ENCODE measurements around the gene NUBP1. TPM values are rescaled to one million over a fixed set of nuclear protein-coding genes. Genes with fewer than 3 reads are reported as not detected.
"Not testable (repeated sequence)": the region's sequence is repeated elsewhere in the genome, so short reads cannot be mapped to it uniquely, and the experiment has no call there.

NUBP1 gene
- total RNA-seq, 2 donors from 2014 or later: 37.5 to 45.9 TPM

- Histone ChIP-seq H3K27ac (no peak overlapping the region), H3K36me3 (peaks cover 74% of the 10 kb centered on the region), H3K4me1 (peaks cover 0 to 10% of the 10 kb centered on the region in 2 donors), H3K9me3 (no peaks in the 10 kb centered on the region), H3K4me3 (no peak overlapping the region), H3K27me3 (no peaks in the 10 kb centered on the region)
- TF ChIP-seq, protein P1, sequence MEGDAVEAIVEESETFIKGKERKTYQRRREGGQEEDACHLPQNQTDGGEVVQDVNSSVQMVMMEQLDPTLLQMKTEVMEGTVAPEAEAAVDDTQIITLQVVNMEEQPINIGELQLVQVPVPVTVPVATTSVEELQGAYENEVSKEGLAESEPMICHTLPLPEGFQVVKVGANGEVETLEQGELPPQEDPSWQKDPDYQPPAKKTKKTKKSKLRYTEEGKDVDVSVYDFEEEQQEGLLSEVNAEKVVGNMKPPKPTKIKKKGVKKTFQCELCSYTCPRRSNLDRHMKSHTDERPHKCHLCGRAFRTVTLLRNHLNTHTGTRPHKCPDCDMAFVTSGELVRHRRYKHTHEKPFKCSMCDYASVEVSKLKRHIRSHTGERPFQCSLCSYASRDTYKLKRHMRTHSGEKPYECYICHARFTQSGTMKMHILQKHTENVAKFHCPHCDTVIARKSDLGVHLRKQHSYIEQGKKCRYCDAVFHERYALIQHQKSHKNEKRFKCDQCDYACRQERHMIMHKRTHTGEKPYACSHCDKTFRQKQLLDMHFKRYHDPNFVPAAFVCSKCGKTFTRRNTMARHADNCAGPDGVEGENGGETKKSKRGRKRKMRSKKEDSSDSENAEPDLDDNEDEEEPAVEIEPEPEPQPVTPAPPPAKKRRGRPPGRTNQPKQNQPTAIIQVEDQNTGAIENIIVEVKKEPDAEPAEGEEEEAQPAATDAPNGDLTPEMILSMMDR (IDR thresholded peaks at IDR 0.05): no peak
- no peak for DNase-seq (ENCODE audit: low spot score)
Measured at GRCh38 chr16:10763456-10763855, 19.8 kb downstream of the NUBP1 start.

DNA sequence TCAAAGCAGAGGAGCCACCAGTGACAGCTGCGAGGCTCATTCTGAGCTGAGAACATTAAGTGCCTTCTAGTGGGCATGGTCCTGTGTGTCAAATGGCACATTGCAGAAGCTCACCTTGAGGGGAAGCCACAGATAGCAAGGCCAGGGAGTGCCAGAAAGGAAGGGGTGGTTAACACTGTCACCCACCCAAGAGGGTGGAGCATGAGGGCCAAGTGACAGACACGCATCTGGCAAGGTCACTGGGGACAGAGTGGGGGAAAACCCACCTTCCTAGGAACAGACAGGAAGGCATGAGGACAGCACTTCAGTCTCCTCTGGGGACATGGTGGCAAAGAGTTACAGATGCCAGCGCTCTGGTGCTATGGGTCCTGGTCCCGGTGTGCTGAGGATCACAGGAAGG is 22.1 kb downstream of the NUBP1 start:
- Histone ChIP-seq H3K4me3 (no peak overlapping the region), H3K4me1 (peaks cover 0 to 10% of the 10 kb centered on the region in 2 donors), H3K9me3 (no peaks in the 10 kb centered on the region), H3K27ac (no peak overlapping the region), H3K27me3 (no peaks in the 10 kb centered on the region), H3K36me3 (peaks cover 64% of the 10 kb centered on the region)
- no peak for DNase-seq (ENCODE audit: low spot score)
- TF ChIP-seq, protein P1 (IDR thresholded peaks at IDR 0.05): no peak

DNA sequence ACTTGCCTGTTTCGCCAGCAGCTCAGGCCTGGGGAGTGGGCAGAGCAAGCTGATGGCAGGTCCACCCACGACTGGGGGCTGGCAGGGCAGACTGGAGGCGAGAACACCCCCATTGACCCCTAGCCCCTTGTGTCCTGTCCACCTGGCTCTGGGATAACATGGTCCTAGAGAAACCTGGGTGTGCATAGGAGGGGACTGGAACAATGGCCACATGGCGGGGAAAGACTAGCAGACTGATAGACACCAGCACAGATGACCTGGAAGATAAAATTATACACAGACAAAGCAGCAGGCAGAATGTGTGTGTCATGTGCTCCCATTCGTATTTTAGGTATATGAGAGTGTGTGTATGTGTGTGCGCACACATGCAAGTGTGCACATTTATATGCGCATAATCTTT is 23.5 kb downstream of the NUBP1 start:
- Histone ChIP-seq H3K36me3 (peaks cover 51% of the 10 kb centered on the region), H3K4me1 (peaks cover 0 to 10% of the 10 kb centered on the region in 2 donors), H3K27me3 (no peaks in the 10 kb centered on the region), H3K9me3 (no peaks in the 10 kb centered on the region), H3K27ac (no peak overlapping the region), H3K4me3 (no peak overlapping the region)
- no peak for DNase-seq (ENCODE audit: low spot score)
- TF ChIP-seq, protein P1 (IDR thresholded peaks at IDR 0.05): no peak

- TF ChIP-seq, protein P1 (IDR thresholded peaks at IDR 0.05): no peak
- Histone ChIP-seq H3K9me3 (no peaks in the 10 kb centered on the region), H3K27ac (no peak overlapping the region), H3K36me3 (peaks cover 28% of the 10 kb centered on the region), H3K27me3 (no peaks in the 10 kb centered on the region), H3K4me1 (peaks cover 0 to 10% of the 10 kb centered on the region in 2 donors), H3K4me3 (no peak overlapping the region)
- no peak for DNase-seq (ENCODE audit: low spot score)
Measured at GRCh38 chr16:10769381-10769780, 25.7 kb downstream of the NUBP1 start.

DNA sequence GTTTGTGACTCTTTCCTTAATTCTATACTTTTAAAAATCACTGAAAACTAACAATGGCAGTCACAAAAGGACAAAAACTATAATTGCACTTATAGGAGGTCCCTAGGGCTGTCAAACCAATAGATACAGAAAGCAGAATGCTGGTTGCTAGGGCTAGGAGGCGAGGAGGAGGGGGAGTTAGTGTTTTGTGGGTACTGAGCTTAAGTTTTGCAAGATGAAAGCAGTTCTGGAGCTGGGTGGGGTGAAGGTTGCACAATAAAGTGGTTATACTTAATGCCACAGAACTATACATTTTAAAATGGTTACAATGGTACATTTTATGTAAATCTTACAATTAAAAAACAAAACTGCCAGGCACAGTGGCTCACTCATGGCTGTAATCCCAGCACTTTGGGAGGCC is 27.3 kb downstream of the NUBP1 start:
- DNase-seq (ENCODE audit: low spot score): no peak
- TF ChIP-seq, protein P1 (IDR thresholded peaks at IDR 0.05): no peak
- Histone ChIP-seq H3K27me3 (no peaks in the 10 kb centered on the region), H3K36me3 (peaks cover 20% of the 10 kb centered on the region), H3K27ac (no peak overlapping the region), H3K4me3 (no peak overlapping the region), H3K4me1 (peaks cover 0 to 3% of the 10 kb centered on the region in 2 donors), H3K9me3 (no peaks in the 10 kb centered on the region)

DNA sequence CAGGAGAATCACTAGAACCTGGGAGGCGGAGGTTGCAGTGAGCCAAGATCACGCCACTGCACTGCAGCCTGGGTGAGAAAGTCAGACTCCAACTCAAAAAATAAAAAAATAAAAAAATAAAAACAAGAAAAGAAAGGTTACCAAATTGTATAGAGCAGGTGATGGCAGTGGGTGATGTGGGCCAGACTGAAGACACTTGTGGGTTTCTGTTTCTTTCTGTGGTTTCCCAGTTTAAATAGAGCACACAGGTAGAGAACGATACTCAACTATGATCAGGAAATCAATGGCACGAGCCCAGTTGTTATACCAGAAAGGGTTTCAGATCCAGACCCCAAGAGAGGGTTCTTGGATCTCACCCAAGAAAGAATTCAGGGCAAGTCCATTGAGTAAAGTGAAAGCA is 32.6 kb downstream of the NUBP1 start:
- DNase-seq (ENCODE audit: low spot score): no peak
- Histone ChIP-seq H3K27ac (no peak overlapping the region), H3K27me3 (no peaks in the 10 kb centered on the region), H3K4me3 (no peak overlapping the region), H3K9me3 (no peaks in the 10 kb centered on the region), H3K4me1 (no peaks in the 10 kb centered on the region), H3K36me3 (no peaks in the 10 kb centered on the region)
- TF ChIP-seq, protein P1 (IDR thresholded peaks at IDR 0.05): no peak

DNA sequence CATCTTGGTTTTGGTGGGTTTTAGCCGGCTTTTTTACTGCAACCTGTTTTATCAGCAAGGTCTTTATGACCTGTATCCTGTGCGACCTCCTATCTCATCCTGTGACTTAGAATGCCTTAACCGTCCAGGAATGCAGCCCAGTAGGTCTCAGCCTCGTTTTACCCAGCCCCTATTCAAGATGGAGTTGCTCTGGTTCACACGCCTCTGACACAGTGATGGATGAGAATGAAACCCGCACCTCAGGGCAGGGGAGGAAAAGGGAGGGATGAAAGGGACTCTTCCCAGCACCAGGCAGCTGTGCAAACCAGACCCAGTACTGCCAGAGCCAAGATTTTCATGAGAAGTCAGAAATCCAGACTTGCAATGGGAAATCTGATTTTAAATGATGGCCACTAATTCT is 33.3 kb downstream of the NUBP1 start:
- H3K27ac ChIP-seq; H3K27me3 ChIP-seq; H3K4me3 ChIP-seq; H3K9me3 ChIP-seq; H3K4me1 ChIP-seq; H3K36me3 ChIP-seq; DNase-seq (ENCODE audit: low spot score): not testable (repeated sequence)
